SJSA1 (cell line): ENCODE measurements around the gene CAST. TPM values are rescaled to one million over a fixed set of nuclear protein-coding genes. Genes with fewer than 3 reads are reported as not detected.

ENCODE experiments used
- DNase-seq, 2 experiments: peaks; one replicate each; pipeline ENCODE4 v3.0.0-alpha.2; 2015 to 2020; ENCODE audit warnings: low spot score in 2 of 2, low read depth in 1 of 2
- H3K27ac ChIP-seq: fragments of 250-450 bp; sonication (Bioruptor Pico); 2 replicates; pipeline ENCODE4 v1.5.1; 2020; ENCODE audit warnings: mild to moderate bottlenecking, moderate library complexity
- H3K27me3 ChIP-seq: fragments of 250-450 bp; sonication (Bioruptor Pico); replicated peaks from 2 replicates; pipeline ENCODE4 v1.5.1; 2020; ENCODE audit warnings: mild to moderate bottlenecking, moderate library complexity
- H3K36me3 ChIP-seq: fragments of 250-450 bp; sonication (Bioruptor Pico); 2 replicates; pipeline ENCODE4 v1.5.1; 2020; ENCODE audit warnings: mild to moderate bottlenecking
- H3K4me1 ChIP-seq: fragments of 250-450 bp; sonication (Bioruptor Pico); replicated peaks from 2 replicates; pipeline ENCODE4 v1.6.1; 2021; ENCODE audit warnings: mild to moderate bottlenecking
- H3K4me3 ChIP-seq: fragments of 250-450 bp; sonication (Bioruptor Pico); 2 replicates; pipeline ENCODE4 v1.5.1; 2020; ENCODE audit warnings: mild to moderate bottlenecking
- H3K9me3 ChIP-seq: fragments of 250-450 bp; sonication (Bioruptor Pico); replicated peaks from 2 replicates; pipeline ENCODE4 v1.5.1; 2020; ENCODE audit warnings: mild to moderate bottlenecking
- total RNA-seq: library from RNA; depleted of rRNA; stranded (reverse); fragments of >200 nt; shearing (Covaris generic); gene quantifications from 2 replicates; pipeline ENCODE4 v1.2.3, GENCODE V29; 2014

The CAST gene
- total RNA-seq, 1 experiment from 2014 or later, result 234 TPM

DNA sequence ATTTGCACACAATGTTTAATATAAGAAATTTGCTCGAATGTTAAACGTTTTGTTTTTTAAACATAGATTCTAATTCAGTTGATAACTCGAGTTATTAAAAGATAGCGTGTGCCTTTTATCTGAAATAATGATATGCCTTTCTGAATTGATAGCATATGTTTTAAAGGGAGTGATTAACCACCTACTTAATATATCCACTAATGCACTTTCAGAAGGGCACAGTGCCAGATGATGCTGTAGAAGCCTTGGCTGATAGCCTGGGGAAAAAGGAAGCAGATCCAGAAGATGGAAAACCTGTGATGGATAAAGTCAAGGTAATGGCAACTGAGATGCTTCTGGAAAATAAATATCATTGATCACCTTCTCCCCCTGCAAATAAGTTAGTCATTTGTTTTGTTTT lies 91.7 kb downstream of the CAST start:
- no peaks in the 10 kb centered on the region; the same call in 1 of the 2 replicates for H3K27me3 ChIP-seq
- no peak overlapping the region for H3K4me3 ChIP-seq
- no peak overlapping the region for H3K27ac ChIP-seq
- H3K4me1 ChIP-seq, result no peaks in the 10 kb centered on the region
- peaks cover 96% of the 10 kb centered on the region for H3K36me3 ChIP-seq
- DNase-seq, result no peak
- H3K9me3 ChIP-seq, result no peaks in the 10 kb centered on the region

DNA sequence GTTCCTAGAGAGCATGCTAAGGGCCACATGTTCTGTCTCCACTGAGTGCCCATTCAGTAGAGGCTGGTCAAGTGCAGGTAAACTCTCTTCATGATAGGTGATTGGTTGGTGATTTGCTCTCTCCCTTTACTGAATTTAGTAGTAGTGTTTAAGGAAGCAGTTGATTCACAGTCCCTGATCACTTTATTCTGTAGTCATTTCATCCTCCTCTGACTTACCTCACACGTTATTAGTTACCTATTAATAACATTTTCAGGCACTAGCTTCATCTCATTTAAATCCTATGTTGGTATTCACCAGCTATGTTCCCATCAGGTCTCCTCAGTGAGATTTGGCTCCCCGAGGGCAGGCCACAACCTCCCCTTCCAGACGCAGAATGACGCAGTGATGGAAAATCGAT lies 93.7 kb downstream of the CAST start:
- no peaks in the 10 kb centered on the region for H3K4me1 ChIP-seq
- no peaks in the 10 kb centered on the region; the same call in 1 of the 2 replicates for H3K27me3 ChIP-seq
- H3K9me3 ChIP-seq, result no peaks in the 10 kb centered on the region
- DNase-seq, result no peak
- H3K36me3 ChIP-seq, result peaks cover 82% of the 10 kb centered on the region
- H3K27ac ChIP-seq, result no peak overlapping the region
- no peak overlapping the region for H3K4me3 ChIP-seq

DNA sequence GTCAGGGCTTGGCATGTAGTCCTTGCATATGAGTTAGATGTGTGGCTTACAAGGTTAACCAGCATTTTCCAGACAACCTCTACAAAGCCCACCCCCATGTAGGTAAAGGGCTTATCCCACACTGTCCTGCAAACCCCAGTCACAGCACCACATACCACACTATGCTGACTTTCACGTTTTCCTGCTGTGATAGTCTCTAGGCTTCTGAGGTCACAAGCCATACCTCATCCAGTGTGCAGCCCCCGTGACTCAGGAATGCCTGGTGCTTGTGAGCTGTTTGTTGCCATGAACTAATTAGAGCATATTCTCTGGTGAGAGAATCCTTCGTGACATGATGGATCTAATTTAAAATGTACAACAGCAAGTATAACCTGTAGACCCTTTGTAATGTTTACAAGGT lies 94.8 kb downstream of the CAST start:
- Histone ChIP-seq H3K27me3 (no peaks in the 10 kb centered on the region; the same call in 1 of the 2 replicates), H3K4me1 (no peaks in the 10 kb centered on the region), H3K36me3 (peaks cover 78% of the 10 kb centered on the region), H3K9me3 (no peaks in the 10 kb centered on the region), H3K4me3 (no peak overlapping the region), H3K27ac (no peak overlapping the region)
- no peak for DNase-seq

DNA sequence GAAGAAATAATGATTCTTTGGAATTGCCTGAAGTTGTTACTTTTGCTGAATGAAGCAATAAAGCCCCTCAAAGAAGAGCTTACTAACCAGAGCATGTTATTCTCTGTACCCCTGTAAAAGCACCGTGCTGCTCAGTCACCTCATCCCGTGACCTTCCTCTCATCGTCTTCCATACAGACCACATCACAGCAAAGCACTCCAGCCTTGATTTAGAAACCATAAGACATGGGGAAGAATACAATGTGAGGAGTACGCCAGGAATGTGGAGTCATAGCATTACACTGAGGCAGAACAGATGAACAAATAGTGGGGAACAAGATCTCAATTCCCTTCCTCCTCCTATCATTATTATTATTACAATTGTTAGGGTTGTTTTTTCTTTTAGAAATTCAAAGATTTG lies 96.4 kb downstream of the CAST start:
- H3K27ac ChIP-seq, result no peak overlapping the region
- no peak overlapping the region for H3K4me3 ChIP-seq
- no peaks in the 10 kb centered on the region for H3K4me1 ChIP-seq
- no peak for DNase-seq
- no peaks in the 10 kb centered on the region for H3K9me3 ChIP-seq
- H3K36me3 ChIP-seq, result peaks cover 80% of the 10 kb centered on the region
- no peaks in the 10 kb centered on the region for H3K27me3 ChIP-seq

DNA sequence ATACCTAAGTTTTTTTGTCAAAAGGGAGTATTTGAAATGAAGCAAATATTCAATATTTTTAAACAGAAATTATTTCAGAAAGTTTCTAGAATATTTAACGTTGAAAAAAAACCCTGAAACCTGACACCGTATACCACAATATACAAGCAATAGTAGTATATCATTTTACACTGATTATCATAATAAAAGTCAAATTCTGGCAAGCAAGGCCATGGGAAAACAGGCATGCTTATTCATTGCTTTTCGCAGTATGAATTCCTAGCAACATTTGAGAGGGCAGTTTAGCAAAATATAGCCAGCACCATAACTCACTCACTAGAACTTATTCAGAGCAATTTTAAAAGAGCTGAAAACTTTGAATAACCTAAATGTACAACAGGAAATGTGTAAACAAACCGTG lies 99.4 kb downstream of the CAST start:
- no peak overlapping the region for H3K27ac ChIP-seq
- H3K9me3 ChIP-seq, result no peaks in the 10 kb centered on the region
- no peak overlapping the region for H3K4me3 ChIP-seq
- DNase-seq, result no peak
- no peaks in the 10 kb centered on the region for H3K27me3 ChIP-seq
- peaks cover 78% of the 10 kb centered on the region for H3K36me3 ChIP-seq
- no peaks in the 10 kb centered on the region for H3K4me1 ChIP-seq

DNA sequence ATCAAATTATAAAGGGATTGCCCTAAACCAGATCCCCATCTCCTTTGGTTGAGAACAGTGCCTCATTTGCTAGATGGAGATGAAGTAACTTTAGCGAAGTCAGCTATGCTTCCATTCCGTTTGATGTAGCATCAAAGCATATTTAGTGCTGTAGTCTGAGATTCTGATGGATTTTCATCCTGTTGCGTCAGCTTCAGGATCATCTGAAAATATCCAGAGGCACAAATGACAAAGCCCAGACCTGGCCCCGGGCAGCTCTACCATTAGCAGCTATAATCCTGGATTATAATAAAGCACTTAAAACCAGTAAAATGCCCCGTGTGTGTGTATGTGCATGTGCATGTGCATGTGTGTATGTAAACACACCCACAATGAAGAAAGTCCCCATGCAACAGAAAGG lies 100.8 kb downstream of the CAST start:
- Histone ChIP-seq H3K27ac (no peak overlapping the region), H3K27me3 (no peaks in the 10 kb centered on the region), H3K9me3 (no peaks in the 10 kb centered on the region), H3K4me1 (no peaks in the 10 kb centered on the region), H3K4me3 (no peak overlapping the region), H3K36me3 (peaks cover 80% of the 10 kb centered on the region)
- no peak for DNase-seq

DNA sequence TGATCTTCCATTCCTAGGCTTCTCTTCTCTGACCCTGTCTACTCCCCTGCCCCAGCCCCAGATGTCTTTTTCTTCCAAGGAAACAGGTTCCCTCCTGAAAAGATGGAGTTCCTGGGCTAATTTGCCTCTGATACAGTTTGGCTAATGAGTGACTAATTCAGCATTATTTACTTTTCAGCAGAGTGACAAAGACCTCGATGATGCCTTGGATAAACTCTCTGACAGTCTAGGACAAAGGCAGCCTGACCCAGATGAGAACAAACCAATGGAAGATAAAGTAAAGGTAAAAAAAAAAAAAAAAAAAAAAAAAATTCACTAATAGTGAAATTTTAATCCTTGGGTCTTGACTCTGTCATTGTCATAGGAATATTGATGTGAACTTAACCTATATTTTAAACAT lies 102.9 kb downstream of the CAST start:
- Histone ChIP-seq H3K9me3 (no peaks in the 10 kb centered on the region), H3K27me3 (no peaks in the 10 kb centered on the region), H3K27ac (no peak overlapping the region), H3K4me3 (no peak overlapping the region), H3K36me3 (peaks cover 86% of the 10 kb centered on the region), H3K4me1 (no peaks in the 10 kb centered on the region)
- DNase-seq, result no peak

DNA sequence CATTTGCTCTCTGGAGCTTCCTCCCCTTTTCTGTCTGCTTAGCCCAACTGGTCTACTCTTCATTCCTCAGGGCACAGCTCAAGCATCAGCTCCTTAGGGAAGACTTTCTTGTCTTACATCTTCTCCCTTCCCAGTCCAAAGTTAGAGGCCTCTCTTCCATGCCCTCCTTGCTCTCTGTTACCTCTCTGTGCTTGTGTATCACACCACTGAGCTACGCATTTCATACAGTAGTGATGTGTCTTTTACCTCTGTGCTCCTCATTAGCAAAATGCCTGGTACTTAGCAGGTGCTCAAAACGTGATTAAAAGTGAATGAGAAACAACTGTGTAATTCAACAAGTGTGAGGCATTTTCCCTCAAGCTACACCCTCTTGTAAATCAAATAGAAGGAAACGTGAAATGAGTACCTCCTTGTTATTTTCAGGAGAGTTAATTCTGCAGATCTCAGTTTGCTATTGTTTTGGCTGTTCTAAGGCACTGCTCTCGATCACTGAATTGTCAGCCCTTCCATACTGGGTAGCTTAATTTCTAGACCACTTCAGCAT lies 106.6 kb downstream of the CAST start:
- no peak overlapping the region for H3K4me3 ChIP-seq
- no peak overlapping the region for H3K27ac ChIP-seq
- no peaks in the 10 kb centered on the region for H3K27me3 ChIP-seq
- no peaks in the 10 kb centered on the region for H3K4me1 ChIP-seq
- H3K36me3 ChIP-seq, result peaks cover 96% of the 10 kb centered on the region
- no peaks in the 10 kb centered on the region for H3K9me3 ChIP-seq
- no peak for DNase-seq

DNA sequence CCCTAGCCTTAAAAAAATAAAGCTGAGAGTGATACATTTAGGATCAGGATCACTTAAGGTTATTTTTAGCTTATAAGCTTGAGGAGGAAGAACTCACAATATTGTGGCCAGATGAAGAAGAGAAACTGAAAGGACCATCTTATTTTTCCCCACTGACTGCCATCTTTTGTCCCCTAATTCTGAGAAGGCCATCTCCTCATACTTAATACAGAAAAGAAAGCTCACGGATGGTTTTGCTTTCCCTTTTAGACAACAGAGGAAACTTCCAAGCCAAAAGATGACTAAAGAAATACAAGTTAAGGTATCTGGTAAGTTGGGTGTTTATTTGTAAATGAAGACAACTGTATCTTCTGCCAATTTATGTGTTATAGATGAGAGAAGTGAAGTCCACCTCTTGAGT lies 109.2 kb downstream of the CAST start:
- Histone ChIP-seq H3K36me3 (peaks cover 98% of the 10 kb centered on the region), H3K9me3 (no peaks in the 10 kb centered on the region), H3K4me1 (no peaks in the 10 kb centered on the region), H3K27ac (no peak overlapping the region), H3K27me3 (no peaks in the 10 kb centered on the region), H3K4me3 (no peak overlapping the region)
- no peak for DNase-seq

DNA sequence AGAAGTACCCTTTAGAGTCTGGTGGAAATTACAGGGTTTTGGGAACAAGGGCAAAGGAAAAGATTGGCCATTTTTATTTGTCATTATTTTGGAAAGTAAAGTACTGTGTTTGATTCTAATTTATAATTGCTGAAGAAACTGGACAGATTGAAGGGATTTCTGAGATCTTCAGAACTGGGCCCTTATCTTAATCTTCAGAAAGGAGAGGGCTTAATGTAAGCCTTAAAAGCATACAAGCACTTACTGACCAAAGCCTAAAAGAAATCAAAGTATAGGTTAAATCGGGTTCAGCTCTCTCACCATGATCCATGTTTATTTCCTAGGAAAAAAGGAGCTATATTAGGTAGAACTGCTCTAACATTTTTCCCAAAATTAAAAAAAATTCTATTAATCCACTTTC lies 109.9 kb downstream of the CAST start:
- DNase-seq, result no peak
- Histone ChIP-seq H3K9me3 (no peaks in the 10 kb centered on the region), H3K27me3 (no peaks in the 10 kb centered on the region), H3K27ac (no peak overlapping the region), H3K36me3 (peaks cover 98% of the 10 kb centered on the region), H3K4me1 (no peaks in the 10 kb centered on the region), H3K4me3 (no peak overlapping the region)

DNA sequence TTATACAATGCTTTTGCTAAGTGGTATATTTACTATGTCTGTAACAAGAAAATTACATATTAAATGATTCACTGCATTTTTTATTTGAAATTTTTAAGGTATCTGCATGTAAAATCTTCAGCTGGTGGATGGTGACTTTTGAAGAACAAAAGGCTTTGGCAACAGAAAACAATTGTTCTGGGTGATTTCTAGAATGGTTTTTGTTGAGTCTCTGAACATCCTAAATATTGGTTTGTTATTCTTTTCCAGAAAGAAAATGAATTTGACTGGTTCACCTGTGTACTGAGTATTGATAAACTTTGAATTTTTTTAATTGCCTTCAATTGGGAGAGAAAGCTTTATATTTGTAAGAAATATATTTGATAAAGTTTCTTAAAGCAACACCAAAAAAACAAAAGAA lies 110.4 kb downstream of the CAST start:
- H3K4me1 ChIP-seq, result no peaks in the 10 kb centered on the region
- no peak overlapping the region for H3K27ac ChIP-seq
- peaks cover 98% of the 10 kb centered on the region for H3K36me3 ChIP-seq
- no peak overlapping the region for H3K4me3 ChIP-seq
- no peaks in the 10 kb centered on the region for H3K27me3 ChIP-seq
- DNase-seq, result no peak
- no peaks in the 10 kb centered on the region for H3K9me3 ChIP-seq

DNA sequence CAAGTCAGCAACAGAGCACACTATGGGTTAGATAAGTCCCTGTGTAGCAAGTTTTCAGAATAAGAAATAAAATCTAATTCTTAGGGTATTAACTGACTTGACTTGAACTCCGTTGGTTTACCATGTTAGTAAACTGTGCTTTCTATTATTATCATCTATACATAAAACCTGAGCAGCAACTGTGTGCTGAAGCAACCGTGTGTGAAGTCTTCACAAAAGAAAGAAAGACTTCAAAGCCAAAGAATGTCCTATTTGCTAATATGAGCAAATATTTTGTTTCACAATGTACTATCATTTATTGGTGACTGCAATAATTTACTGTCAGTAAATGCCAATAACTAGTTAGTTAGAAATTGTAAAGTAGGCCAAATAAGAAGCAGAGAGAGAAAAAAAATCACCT lies 112.9 kb downstream of the CAST start:
- H3K36me3 ChIP-seq, result peaks cover 97% of the 10 kb centered on the region
- DNase-seq, result no peak
- no peaks in the 10 kb centered on the region for H3K9me3 ChIP-seq
- H3K4me1 ChIP-seq, result no peaks in the 10 kb centered on the region
- no peak overlapping the region for H3K27ac ChIP-seq
- H3K27me3 ChIP-seq, result no peaks in the 10 kb centered on the region
- H3K4me3 ChIP-seq, result no peak overlapping the region

DNA sequence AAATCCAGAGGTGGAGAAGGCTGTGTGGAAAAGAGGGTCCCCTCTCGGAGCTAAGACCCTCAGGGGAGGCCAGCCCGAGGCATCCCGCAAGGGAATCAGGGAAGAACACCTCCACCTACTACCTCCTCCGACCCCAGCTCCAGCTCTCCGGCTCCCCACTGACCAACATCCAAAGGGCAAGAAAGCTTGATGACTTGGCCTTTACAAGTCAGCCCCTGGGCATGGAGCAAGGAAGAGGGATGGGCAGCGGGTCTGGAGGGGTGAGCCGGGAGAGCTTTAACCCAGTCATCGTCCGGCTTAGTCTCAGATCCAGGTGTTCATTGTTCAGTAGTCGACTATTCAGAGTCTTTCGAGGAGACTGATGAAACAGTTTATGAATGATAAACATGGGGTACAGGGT lies 113.5 kb downstream of the CAST start:
- no peaks in the 10 kb centered on the region for H3K27me3 ChIP-seq
- no peak overlapping the region for H3K27ac ChIP-seq
- H3K4me1 ChIP-seq, result peaks cover 4% of the 10 kb centered on the region
- H3K36me3 ChIP-seq, result peaks cover 91% of the 10 kb centered on the region
- H3K4me3 ChIP-seq, result no peak overlapping the region
- DNase-seq, result no peak
- H3K9me3 ChIP-seq, result no peaks in the 10 kb centered on the region

DNA sequence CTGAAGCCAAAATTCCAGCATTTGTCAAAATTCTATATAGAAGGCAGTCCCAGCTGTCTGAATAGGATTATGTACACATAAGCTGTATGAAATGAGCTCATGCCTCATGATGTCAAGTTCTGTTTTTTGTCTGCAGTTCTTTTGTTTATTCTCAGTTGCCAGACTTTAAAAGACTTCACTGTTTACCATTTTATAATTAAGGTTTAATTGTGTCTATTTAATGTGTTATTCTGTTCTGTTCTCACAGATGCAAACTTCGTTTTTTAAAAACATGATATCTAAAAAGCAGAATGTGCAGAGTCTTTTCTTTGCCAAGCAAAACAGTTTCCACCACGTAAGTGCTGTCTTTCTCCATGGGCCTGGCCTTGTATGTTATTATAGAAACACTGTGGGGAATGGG lies 114.4 kb downstream of the CAST start:
- H3K27ac ChIP-seq, result no peak overlapping the region
- H3K4me1 ChIP-seq, result peaks cover 12% of the 10 kb centered on the region
- no peaks in the 10 kb centered on the region for H3K27me3 ChIP-seq
- no peaks in the 10 kb centered on the region for H3K9me3 ChIP-seq
- no peak overlapping the region for H3K4me3 ChIP-seq
- no peak for DNase-seq
- peaks cover 82% of the 10 kb centered on the region for H3K36me3 ChIP-seq

DNA sequence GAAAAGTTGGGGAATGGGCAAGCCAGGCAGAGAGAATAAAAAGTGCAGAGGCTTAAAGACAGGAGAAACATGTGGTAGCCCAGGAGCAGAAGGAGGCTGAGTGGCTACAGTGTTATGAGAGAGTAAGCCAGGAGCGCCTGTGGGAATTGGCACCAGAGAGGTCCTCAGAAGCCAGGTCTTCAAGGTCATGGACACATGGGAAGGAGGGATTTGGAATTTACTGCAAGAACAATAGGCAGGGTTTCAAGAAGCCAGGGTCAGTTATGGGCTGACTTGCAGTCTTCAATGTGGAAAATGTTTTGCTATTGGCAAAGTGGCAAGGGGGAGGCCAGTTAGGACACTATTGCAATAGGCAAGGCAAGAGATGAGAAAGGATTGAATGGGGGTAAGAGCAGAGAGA lies 116.2 kb downstream of the CAST start:
- Histone ChIP-seq H3K4me1 (peaks cover 12% of the 10 kb centered on the region), H3K9me3 (no peaks in the 10 kb centered on the region), H3K27me3 (no peaks in the 10 kb centered on the region), H3K4me3 (no peak overlapping the region), H3K27ac (no peak overlapping the region), H3K36me3 (peaks cover 78% of the 10 kb centered on the region)
- DNase-seq, result no peak
